BLaER1 treated with 17β-estradiol and CSF1 and Interleukin-3, amounts not matched to agents 10 nM and 100 nM (cell line): ENCODE results near the gene FYN.

ENCODE experiments used
- H3K27ac ChIP-seq, 11 experiments: shearing (Covaris generic); formaldehyde crosslinking; 2 replicates each; pipeline ENCODE4 v1.8.1; 2022
- H3K27me3 ChIP-seq, 11 experiments: shearing (Covaris generic); formaldehyde crosslinking; 2 replicates each; pipeline ENCODE4 v1.8.1; 2022
- H3K36me3 ChIP-seq, 11 experiments: shearing (Covaris generic); formaldehyde crosslinking; 2 replicates each; pipeline ENCODE4 v1.8.1; 2022
- H3K4me1 ChIP-seq, 10 experiments: shearing (Covaris generic); formaldehyde crosslinking; 2 replicates each; pipeline ENCODE4 v1.8.1; 2022
- H3K4me2 ChIP-seq, 11 experiments: shearing (Covaris generic); formaldehyde crosslinking; 2 replicates each; pipeline ENCODE4 v1.8.1; 2022
- H3K4me3 ChIP-seq, 10 experiments: shearing (Covaris generic); formaldehyde crosslinking; 2 replicates each; pipeline ENCODE4 v1.8.1; 2022
- H3K9ac ChIP-seq, 11 experiments: shearing (Covaris generic); formaldehyde crosslinking; 2 replicates each; pipeline ENCODE4 v1.8.1; 2022
- H3K9me3 ChIP-seq, 11 experiments: shearing (Covaris generic); formaldehyde crosslinking; replicated peaks in 1 of 11; 2 replicates each; pipeline ENCODE4 v1.8.1; 2022
- H4K20me1 ChIP-seq, 11 experiments: shearing (Covaris generic); formaldehyde crosslinking; 2 replicates each; pipeline ENCODE4 v1.8.1; 2022
- Cebpa-rat ChIP-seq, 11 experiments: shearing (Covaris generic); IDR thresholded peaks; 2 replicates each; pipeline ENCODE4 v1.8.1; 2022

FYN gene

GRCh38 chr6:111848262-111848812, 24.9 kb downstream of the FYN start:
- peak overlapping the region in 1 of 11 experiments; percentile 84; a peak in 4 of 22 replicates for H3K4me2 ChIP-seq
- no peaks in the 10 kb centered on the region for H3K27me3 ChIP-seq
- H3K36me3 ChIP-seq, result peaks cover 0 to 13% (median 0%) of the 10 kb centered on the region in 11 experiments; a peak in 6 of 22 replicates
- TF ChIP-seq Cebpa-rat (IDR thresholded peaks at IDR 0.05), result no peak
- H3K4me1 ChIP-seq, result peaks cover 74 to 100% (median 95%) of the 10 kb centered on the region in 10 experiments
- H3K9ac ChIP-seq, result no peak overlapping the region
- peaks cover 0 to 100% (median 68%) of the 10 kb centered on the region in 11 experiments; a peak in 19 of 22 replicates for H4K20me1 ChIP-seq
- H3K9me3 ChIP-seq, result no peaks in the 10 kb centered on the region
- H3K27ac ChIP-seq, result no peak overlapping the region
- no peak overlapping the region for H3K4me3 ChIP-seq

GRCh38 chr6:111846492-111847409, 26.5 kb downstream of the FYN start:
- H4K20me1 ChIP-seq, result peaks cover 0 to 99% (median 68%) of the 10 kb centered on the region in 11 experiments; a peak in 19 of 22 replicates
- peaks cover 76 to 100% (median 95%) of the 10 kb centered on the region in 10 experiments for H3K4me1 ChIP-seq
- peak overlapping the region; percentile 77 to 90 (median 85) for H3K4me2 ChIP-seq
- H3K9ac ChIP-seq, result no peak overlapping the region
- no peak overlapping the region for H3K4me3 ChIP-seq
- H3K36me3 ChIP-seq, result peaks cover 0 to 13% (median 0%) of the 10 kb centered on the region in 11 experiments; a peak in 4 of 22 replicates
- no peak for TF ChIP-seq Cebpa-rat (IDR thresholded peaks at IDR 0.05)
- H3K27ac ChIP-seq, result peak overlapping the region in 2 of 11 experiments; percentile 5 to 67; a peak in 5 of 22 replicates
- no peaks in the 10 kb centered on the region for H3K9me3 ChIP-seq
- H3K27me3 ChIP-seq, result no peaks in the 10 kb centered on the region

- Histone ChIP-seq H3K4me2 (peak overlapping the region; percentile 77 to 90 (median 85)), H3K9me3 (no peaks in the 10 kb centered on the region), H3K4me1 (peaks cover 76 to 100% (median 95%) of the 10 kb centered on the region in 10 experiments), H3K9ac (no peak overlapping the region), H3K36me3 (peaks cover 0 to 13% (median 0%) of the 10 kb centered on the region in 11 experiments; a peak in 4 of 22 replicates), H4K20me1 (peaks cover 0 to 99% (median 61%) of the 10 kb centered on the region in 11 experiments; a peak in 19 of 22 replicates), H3K27ac (peak overlapping the region in 5 of 11 experiments; percentile 67 to 77 (median 73); a peak in 5 of 22 replicates), H3K4me3 (no peak overlapping the region), H3K27me3 (no peaks in the 10 kb centered on the region)
- no peak for TF ChIP-seq Cebpa-rat (IDR thresholded peaks at IDR 0.05)
These were observed 27.2 kb downstream of the FYN start for GRCh38 chr6:111846066-111846465.

GRCh38 chr6:111845441-111845871, 27.8 kb downstream of the FYN start:
- H3K9ac ChIP-seq, result peak overlapping the region in 8 of 11 experiments; percentile 3 to 44 (median 29); a peak in 6 of 22 replicates
- H3K27ac ChIP-seq, result peak overlapping the region in 9 of 11 experiments; percentile 35 to 77 (median 72); a peak in 18 of 22 replicates
- peaks cover 0 to 97% (median 55%) of the 10 kb centered on the region in 11 experiments; a peak in 18 of 22 replicates for H4K20me1 ChIP-seq
- H3K36me3 ChIP-seq, result peaks cover 0 to 13% (median 0%) of the 10 kb centered on the region in 11 experiments; a peak in 5 of 22 replicates
- peak overlapping the region; percentile 77 to 90 (median 85) for H3K4me2 ChIP-seq
- no peaks in the 10 kb centered on the region for H3K27me3 ChIP-seq
- H3K9me3 ChIP-seq, result no peaks in the 10 kb centered on the region
- TF ChIP-seq Cebpa-rat (IDR thresholded peaks at IDR 0.05), result no peak
- peaks cover 75 to 100% (median 95%) of the 10 kb centered on the region in 10 experiments for H3K4me1 ChIP-seq
- H3K4me3 ChIP-seq, result peak overlapping the region in 1 of 10 experiments; percentile 20; a peak in 1 of 20 replicates

DNA sequence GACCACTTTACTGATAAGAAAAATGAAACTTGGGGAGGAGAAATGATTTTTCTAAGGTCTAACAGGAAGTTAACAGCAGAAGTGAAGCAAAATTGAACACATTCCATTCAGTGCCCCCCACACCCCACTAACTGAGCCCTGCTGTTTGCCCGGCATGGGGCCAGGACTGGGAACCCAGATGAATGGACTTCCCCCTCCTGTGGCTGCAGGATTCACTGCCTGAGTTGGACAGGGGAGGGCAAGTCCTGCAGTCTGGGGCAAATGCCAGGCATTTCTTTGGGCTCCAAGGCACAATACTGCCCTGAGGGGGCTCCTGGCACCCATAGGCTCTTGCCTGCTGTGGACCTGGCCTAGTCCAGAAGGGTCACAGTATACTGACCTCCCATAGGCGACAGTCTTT, 28.3 kb downstream of the FYN start:
- H3K4me2 ChIP-seq, result peak overlapping the region; percentile 77 to 90 (median 85)

DNA sequence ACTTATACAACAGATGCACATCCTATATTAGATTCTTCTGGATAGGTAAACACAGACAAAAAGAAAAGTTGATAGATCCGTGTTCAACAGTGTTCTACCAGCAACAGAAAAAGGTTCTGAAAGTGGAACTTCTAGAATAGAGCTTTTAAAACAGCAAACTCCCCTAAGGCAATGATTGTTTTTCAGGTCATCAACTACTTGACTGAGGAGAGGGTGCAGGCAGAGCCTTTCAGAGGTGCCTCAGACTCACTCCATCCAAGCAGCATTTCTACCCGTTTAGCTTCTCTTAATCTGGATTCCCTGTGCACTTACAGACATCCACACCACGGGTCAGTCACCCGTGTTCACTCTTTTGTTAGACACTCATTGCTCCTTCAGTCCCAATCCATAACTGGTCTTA, 28.9 kb downstream of the FYN start:
- Histone ChIP-seq H3K9ac (peak overlapping the region in 5 of 11 experiments; percentile 15 to 61 (median 38); a peak in 5 of 22 replicates), H4K20me1 (peaks cover 0 to 92% (median 44%) of the 10 kb centered on the region in 11 experiments; a peak in 15 of 22 replicates), H3K27me3 (no peaks in the 10 kb centered on the region), H3K36me3 (peaks cover 0 to 22% (median 6%) of the 10 kb centered on the region in 11 experiments; a peak in 12 of 22 replicates), H3K4me1 (peaks cover 73 to 100% (median 94%) of the 10 kb centered on the region in 10 experiments), H3K4me2 (peak overlapping the region; percentile 77 to 90 (median 85)), H3K4me3 (no peak overlapping the region), H3K9me3 (0 out of 22 replicates have a peak, but pooled peaks cover 0 to 4% (median 0%) of the 10 kb centered on the region in 11 experiments), H3K27ac (peak overlapping the region in 10 of 11 experiments; percentile 4 to 77 (median 71); a peak in 17 of 22 replicates)
- TF ChIP-seq Cebpa-rat (IDR thresholded peaks at IDR 0.05), result no peak

More for the DNA sequence above, 28.3 kb downstream of the FYN start:
- Histone ChIP-seq H3K36me3 (peaks cover 0 to 17% (median under 1%) of the 10 kb centered on the region in 11 experiments; a peak in 11 of 22 replicates), H3K27me3 (no peaks in the 10 kb centered on the region), H3K27ac (peak overlapping the region in 9 of 11 experiments; percentile 35 to 77 (median 72); a peak in 18 of 22 replicates), H4K20me1 (peaks cover 0 to 96% (median 50%) of the 10 kb centered on the region in 11 experiments; a peak in 15 of 22 replicates), H3K4me3 (peak overlapping the region in 1 of 10 experiments; percentile 20; a peak in 2 of 20 replicates), H3K9ac (peak overlapping the region in 8 of 11 experiments; percentile 3 to 61 (median 34); a peak in 9 of 22 replicates), H3K9me3 (no peaks in the 10 kb centered on the region), H3K4me1 (peaks cover 73 to 100% (median 95%) of the 10 kb centered on the region in 10 experiments)
- no peak for TF ChIP-seq Cebpa-rat (IDR thresholded peaks at IDR 0.05)

DNA sequence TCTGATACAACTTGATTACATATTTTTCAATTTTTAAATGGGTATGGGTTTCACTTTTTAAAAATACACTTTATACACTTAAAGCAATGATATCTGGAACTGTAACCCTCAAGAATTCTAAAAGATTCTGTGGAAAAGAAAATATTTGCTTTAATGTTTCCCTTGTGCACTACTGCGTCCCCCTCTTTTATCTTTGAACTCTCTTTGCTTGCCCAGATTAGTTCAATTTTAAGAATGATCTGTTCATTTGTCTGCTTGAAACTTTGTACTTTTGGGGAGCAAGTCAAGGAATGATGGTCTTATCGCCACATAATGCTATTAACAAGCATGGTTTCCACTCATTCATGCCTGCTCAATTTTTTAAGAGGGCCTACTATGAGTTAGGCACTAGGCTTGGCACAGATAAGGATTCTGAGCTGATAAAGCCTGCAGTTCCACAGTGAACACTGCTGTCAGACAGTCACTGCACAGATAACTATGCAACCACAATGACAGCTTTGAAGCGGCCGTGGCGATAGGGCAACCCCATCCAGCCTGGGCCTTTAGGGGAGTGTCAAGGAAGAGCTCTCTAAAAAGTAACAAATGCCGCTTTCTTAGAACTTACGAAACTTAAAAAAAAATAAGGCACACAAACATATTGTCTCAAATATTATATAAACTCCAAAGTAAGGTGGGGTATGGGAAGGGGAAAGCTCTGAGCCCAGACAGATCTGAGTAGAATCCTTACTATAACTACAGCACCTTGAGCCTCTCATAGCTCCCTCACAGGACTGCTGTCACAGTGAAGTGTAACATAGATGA, 29.7 kb downstream of the FYN start:
- peak overlapping the region; percentile 77 to 90 (median 85) for H3K4me2 ChIP-seq

More for the DNA sequence above, 29.7 kb downstream of the FYN start:
- no peak for TF ChIP-seq Cebpa-rat (IDR thresholded peaks at IDR 0.05)
- Histone ChIP-seq H3K27ac (peak overlapping the region in 9 of 11 experiments; percentile 38 to 77 (median 72); a peak in 16 of 22 replicates), H3K9me3 (peaks cover 0 to 8% (median 0%) of the 10 kb centered on the region in 11 experiments; a peak in 2 of 22 replicates), H3K4me1 (peaks cover 73 to 99% (median 88%) of the 10 kb centered on the region in 10 experiments), H4K20me1 (peaks cover 0 to 84% (median 36%) of the 10 kb centered on the region in 11 experiments; a peak in 13 of 22 replicates), H3K27me3 (no peaks in the 10 kb centered on the region), H3K4me3 (no peak overlapping the region), H3K36me3 (peaks cover 0 to 31% (median 14%) of the 10 kb centered on the region in 11 experiments; a peak in 13 of 22 replicates), H3K9ac (peak overlapping the region in 9 of 11 experiments; percentile 14 to 61 (median 37); a peak in 12 of 22 replicates)
